GM12872 (cell line): ENCODE measurements around the gene RAB40B.

Experiments used
- TF ChIP-seq, protein P1 (sequence below): IDR thresholded peaks from 3 replicates; pipeline ENCODE4 v1.5.1; 2011; ENCODE audit warnings: low read depth, mild to moderate bottlenecking, low read length, moderate library complexity; ENCODE audit not compliant: insufficient read depth

The RAB40B gene

DNA sequence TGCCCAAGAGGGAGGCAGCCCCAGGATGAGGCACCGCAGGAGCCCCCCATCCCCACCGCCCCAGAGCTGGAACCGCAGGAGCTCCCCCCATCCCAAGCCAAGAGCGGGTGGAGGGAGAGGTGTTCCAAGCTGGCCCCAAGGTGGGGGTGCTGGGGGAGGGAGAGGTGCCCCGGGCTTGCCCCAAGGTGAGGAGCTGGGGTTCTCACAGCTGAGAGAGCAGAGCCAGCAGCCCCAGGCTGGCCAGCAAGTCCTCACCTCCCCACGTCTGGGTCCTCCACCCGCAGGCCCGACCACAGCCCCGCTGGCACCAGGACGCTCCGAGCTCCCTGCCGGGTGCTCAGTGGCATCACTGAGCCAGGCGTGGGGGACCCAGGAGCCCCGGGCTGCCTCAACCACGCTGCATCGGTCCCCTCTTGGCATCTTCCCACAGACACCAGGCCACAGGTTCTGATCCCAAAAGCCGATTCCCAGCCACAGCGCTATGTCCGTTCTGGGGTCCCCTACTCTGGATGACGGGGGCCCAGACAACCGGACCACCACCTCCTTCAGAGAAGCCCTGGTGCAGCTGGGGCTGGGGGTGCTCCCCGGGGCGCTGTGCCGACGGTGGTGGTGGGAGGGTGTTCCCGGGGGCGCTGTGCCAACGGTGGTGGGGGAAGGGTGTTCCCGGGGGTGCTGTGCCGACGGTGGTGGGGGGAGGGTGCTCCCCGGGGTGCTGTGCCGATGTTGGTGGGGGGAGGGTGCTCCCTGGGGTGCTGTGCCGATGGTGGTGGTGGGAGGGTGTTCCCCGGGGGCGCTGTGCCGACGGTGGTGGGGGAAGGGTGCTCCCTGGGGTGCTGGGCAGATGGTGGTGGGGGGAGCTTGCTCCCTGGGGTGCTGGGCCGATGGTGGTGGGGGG, 34.9 kb downstream of the RAB40B start:
- TF ChIP-seq, protein P1, sequence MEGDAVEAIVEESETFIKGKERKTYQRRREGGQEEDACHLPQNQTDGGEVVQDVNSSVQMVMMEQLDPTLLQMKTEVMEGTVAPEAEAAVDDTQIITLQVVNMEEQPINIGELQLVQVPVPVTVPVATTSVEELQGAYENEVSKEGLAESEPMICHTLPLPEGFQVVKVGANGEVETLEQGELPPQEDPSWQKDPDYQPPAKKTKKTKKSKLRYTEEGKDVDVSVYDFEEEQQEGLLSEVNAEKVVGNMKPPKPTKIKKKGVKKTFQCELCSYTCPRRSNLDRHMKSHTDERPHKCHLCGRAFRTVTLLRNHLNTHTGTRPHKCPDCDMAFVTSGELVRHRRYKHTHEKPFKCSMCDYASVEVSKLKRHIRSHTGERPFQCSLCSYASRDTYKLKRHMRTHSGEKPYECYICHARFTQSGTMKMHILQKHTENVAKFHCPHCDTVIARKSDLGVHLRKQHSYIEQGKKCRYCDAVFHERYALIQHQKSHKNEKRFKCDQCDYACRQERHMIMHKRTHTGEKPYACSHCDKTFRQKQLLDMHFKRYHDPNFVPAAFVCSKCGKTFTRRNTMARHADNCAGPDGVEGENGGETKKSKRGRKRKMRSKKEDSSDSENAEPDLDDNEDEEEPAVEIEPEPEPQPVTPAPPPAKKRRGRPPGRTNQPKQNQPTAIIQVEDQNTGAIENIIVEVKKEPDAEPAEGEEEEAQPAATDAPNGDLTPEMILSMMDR: no peak

DNA sequence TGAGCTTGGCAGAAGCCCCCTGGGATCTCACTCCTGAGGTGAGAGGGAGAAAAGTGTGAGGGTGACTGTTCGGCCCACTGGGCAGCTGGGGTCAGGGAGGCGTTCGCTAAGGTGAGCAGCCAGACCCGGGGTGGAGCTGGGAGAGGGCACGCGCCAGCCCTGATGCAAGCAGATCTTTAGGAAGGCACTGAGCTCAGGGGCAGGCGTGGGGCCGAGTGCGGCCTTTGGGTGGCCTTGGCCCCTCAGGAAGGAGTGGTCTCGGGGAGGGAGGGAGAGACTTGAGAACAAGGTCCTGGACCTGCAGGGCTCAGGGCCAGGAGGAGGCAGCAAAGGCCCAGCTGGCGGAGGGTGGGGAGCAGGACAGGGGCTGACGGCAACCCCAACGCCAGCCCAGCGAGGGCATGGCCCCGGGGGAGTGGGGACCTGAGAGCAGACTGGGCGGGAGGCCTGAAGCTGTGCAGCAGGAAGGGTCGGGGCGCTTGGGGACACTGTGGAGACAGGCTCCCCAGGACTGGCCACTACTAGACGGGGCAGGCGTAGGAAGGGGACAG, 35.7 kb downstream of the RAB40B start:
- TF ChIP-seq, protein P1: no peak

DNA sequence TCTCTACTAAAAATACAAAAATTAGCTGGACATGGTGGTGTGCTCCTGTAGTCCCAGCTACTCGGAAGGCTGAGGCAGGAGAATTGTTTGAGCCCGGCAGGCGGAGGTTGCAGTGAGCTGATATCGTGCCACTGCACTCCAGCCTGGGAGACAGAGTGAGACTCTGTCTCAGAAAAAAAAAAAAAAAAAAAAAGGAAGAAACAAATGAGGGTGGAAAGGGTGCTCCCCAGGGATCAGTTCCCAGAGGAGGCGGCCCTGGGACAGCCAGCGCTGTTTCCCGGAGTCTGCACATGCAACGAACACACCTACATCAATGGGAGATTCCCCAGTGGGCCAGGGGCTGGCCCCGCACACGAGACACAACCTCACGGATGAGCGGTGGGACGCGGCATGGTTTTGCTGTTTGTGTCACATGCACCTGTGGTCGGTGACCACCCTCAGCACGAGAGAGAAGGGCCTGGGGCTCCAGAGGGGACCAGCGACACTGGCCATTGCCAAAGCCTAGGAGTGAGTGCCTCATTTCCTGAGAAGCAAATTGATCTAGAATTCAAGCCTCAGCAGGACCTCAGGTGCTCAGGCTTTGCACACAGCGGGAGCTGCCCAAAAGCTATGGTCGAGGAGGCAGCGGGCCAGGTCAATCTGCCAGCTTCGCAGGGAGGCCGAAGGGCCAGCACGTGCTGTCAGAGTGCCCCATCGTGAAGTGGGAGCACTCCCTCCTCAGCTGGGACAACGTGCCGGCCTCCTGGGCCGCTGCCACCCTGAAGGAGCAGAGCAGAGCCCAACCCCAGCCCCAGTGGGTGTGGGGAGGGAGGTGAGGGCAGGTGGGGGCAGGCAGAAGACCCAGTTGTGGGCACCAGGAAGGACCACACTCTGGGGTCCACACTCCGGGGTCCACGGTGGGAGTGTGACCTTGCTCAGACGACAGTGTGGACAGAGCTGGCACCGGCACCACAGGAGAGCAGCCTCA, 36.5 kb downstream of the RAB40B start:
- TF ChIP-seq, protein P1: no peak

DNA sequence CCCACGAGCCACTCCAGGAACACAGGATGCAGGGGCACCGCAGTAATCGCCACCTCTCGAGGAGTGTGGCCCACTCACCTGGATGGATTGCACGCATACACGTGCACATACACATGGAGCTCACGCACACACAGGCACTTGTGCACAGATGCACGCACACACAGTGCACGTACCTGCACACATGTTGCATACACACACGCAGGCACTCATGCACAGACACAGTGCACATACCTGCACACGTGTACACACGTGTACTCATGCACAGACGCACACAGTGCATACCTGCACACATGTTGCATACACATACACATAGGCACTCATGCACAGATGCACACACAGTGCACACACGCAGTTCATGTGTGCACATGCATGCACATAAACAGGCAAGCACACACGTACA, 38.6 kb downstream of the RAB40B start:
- TF ChIP-seq, protein P1: no peak

DNA sequence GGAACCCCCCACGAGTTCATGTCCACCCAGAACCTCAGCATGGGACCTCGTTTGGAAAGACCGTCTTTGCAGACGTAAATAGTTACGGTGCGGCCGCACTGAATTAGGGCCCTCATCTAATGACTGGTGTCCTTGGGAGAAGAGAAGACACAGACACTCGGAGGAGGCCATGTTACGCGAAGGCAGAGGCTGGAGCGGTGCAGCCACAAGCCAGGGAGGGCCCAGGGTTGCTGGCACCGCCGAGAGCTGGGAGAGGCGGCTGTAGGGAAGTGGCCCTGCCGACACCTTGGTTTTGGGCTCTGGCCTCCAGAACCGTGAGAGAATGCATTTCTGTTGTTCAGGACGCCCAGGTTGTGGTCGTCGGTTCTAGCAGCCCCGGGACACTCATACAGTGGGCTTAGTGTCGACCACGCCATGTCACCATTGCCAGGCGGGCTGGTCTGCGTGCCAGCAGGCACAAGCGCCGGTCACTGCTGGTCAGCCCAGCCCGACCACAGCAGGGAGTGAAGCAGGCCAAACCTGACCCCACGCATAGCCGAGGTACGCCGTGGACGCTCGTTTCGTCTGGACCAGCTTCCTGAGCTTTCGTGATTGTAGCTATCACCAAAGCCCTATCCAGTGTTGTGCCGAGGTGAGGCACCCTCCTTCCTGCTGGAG, 39.6 kb downstream of the RAB40B start:
- TF ChIP-seq, protein P1: no peak

DNA sequence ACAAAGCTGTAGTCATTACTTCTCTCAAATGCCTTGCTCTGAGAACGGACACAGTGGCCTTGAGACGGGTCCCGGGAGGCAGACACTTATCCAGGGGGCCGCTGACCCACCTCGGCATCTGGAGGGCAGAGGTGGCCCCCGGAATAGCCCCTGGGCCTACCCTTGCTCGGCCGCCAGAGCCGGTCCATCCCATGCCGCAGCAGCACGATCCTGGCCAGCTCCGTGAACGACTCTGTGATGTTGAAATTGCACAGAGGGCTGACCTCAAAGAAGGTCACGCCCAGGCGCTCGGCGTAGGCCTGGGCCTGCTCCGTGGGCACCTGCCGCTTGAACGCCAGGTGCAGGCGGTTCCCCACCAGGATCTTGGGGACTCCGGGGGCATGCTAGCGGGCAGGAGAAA, 40.2 kb downstream of the RAB40B start:
- TF ChIP-seq, protein P1: no peak
